Peyer's patch (tissue), 4 donors: ENCODE data around the gene ZNF441. TPM values are rescaled to one million over a fixed set of nuclear protein-coding genes. Genes with fewer than 3 reads are reported as not detected.

Source experiments
- DNase-seq, 3 donors: peaks; one replicate each; pipeline ENCODE4 v3.0.0-alpha.2; 2017 to 2019
- H3K27ac ChIP-seq, 4 donors: fragments of 200-600 bp; sonication (generic); one replicate each; pipeline ENCODE4 v1.5.1; 2016 to 2019
- H3K27me3 ChIP-seq, 2 donors: fragments of 200-600 bp; sonication (generic); one replicate each; pipeline ENCODE4 v1.5.1; 2019
- H3K36me3 ChIP-seq, 3 donors: fragments of 200-600 bp; sonication (generic); one replicate each; pipeline ENCODE4 v1.5.1; 2016 to 2019
- H3K4me1 ChIP-seq, 4 donors: fragments of 200-600 bp; sonication (generic); one replicate each; pipeline ENCODE4 v1.5.1; 2016 to 2019
- H3K4me3 ChIP-seq, 4 donors: fragments of 200-600 bp; sonication (generic); 1 replicate in 3 of 4; 2 replicates in 1 of 4; pipeline ENCODE4 v1.5.1; 2016 to 2019; ENCODE audit warnings: mild to moderate bottlenecking in 1 of 4
- H3K9me3 ChIP-seq, 4 donors: fragments of 200-600 bp; sonication (generic); one replicate each; pipeline ENCODE4 v1.5.1; 2016 to 2019; ENCODE audit warnings: mild to moderate bottlenecking in 1 of 4
- POLR2A ChIP-seq, 2 donors: fragments of 450-650 bp; IDR thresholded peaks; one replicate each; pipeline ENCODE4 v1.5.1; 2017; ENCODE audit warnings: antibody characterized with exemption in 2 of 2, mild to moderate bottlenecking in 2 of 2, moderate library complexity in 2 of 2
- total RNA-seq, 4 donors: library from RNA; depleted of rRNA; stranded (reverse); fragments of >200 nt; gene quantifications; one replicate each; pipeline ENCODE4 v1.1.0, GENCODE V29; 2016
- TF ChIP-seq, protein P1 (sequence below), 6 experiments: fragments of 450-650 bp in 4 of 6; fragments of 200-600 bp in 2 of 6; sonication (generic) in 1 of 6; IDR thresholded peaks; one replicate each; pipeline ENCODE4 v1.5.1; 2017 to 2019; ENCODE audit warnings: antibody characterized with exemption in 6 of 6, mild to moderate bottlenecking in 3 of 6, moderate library complexity in 1 of 6

The ZNF441 gene
- total RNA-seq, 4 donors from 2014 or later = 6.8 to 37.1 (median 12.5) TPM

DNA sequence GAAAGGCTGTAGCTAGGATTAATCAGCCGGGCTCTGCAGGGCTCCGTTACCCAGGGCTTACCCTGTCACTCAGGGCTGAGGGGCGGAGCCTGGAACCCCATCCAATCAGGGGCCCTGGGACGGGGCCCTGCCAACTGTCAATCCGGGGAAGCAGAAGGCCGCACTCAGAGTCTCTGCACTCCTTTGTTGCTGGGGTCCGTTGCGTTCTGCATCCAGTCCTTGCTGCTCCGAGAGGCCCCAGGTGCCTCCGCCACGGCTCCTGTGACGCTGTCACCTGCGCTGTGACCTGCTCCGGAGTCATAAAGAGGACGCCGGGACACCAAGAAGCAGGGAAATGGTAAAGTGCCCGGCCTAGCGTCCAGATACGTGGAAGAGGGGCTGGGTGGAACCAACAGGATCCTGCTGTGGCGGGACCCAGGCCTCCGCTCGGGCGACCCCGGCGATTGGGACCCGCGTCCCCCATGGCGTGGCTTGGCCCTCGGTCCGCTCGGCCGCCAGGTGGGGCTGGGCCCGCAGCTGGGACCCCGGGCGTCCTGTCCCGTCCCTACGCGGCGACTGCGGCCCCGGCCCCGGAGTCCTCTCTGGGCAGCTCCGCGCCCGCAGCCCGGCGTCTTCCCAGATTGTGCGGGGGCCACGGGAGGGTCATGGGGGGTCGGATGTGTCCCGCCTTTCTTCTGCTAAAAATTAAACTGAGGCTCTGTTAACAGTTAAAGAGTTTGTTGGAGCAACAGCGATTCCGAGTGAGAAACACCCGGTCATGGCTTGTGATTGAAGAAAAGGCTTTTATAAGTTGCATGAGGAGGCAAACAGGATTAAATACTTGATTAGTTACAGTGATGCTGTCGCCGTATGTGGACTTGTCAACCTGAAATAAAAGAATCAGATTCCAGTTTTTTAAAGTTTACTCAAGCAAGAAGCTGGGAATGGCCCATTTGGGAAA, 31.9 kb downstream of the ZNF441 start, which contains the start of gene ZNF491:
Gene ZNF491, plus strand, starts transcription at position 133 of the 940 bp plus-strand sequence. CDS start 7,431 bp downstream, outside the sequence.
- no peaks in the 10 kb centered on the region for H3K27me3 ChIP-seq
- peak within 1 kb of the TSS; percentile 57 to 74 (median 65) for H3K4me3 ChIP-seq
- H3K27ac ChIP-seq = peak within 1 kb of the TSS; percentile 61 to 82 (median 78)
- DNase-seq = peak; percentile 94 to 97 (median 96)
- no peaks in the 10 kb centered on the region for H3K36me3 ChIP-seq
- TF ChIP-seq POLR2A (IDR thresholded peaks at IDR 0.05) = peak; percentile 31 to 58
- TF ChIP-seq, protein P1, sequence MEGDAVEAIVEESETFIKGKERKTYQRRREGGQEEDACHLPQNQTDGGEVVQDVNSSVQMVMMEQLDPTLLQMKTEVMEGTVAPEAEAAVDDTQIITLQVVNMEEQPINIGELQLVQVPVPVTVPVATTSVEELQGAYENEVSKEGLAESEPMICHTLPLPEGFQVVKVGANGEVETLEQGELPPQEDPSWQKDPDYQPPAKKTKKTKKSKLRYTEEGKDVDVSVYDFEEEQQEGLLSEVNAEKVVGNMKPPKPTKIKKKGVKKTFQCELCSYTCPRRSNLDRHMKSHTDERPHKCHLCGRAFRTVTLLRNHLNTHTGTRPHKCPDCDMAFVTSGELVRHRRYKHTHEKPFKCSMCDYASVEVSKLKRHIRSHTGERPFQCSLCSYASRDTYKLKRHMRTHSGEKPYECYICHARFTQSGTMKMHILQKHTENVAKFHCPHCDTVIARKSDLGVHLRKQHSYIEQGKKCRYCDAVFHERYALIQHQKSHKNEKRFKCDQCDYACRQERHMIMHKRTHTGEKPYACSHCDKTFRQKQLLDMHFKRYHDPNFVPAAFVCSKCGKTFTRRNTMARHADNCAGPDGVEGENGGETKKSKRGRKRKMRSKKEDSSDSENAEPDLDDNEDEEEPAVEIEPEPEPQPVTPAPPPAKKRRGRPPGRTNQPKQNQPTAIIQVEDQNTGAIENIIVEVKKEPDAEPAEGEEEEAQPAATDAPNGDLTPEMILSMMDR (IDR thresholded peaks at IDR 0.05) = peak in 4 of 6 experiments; percentile 6 to 39 (median 30)
- H3K4me1 ChIP-seq = peaks cover 0 to 18% (median 2%) of the 10 kb centered on the region in 4 donors
- no peaks in the 10 kb centered on the region for H3K9me3 ChIP-seq

DNA sequence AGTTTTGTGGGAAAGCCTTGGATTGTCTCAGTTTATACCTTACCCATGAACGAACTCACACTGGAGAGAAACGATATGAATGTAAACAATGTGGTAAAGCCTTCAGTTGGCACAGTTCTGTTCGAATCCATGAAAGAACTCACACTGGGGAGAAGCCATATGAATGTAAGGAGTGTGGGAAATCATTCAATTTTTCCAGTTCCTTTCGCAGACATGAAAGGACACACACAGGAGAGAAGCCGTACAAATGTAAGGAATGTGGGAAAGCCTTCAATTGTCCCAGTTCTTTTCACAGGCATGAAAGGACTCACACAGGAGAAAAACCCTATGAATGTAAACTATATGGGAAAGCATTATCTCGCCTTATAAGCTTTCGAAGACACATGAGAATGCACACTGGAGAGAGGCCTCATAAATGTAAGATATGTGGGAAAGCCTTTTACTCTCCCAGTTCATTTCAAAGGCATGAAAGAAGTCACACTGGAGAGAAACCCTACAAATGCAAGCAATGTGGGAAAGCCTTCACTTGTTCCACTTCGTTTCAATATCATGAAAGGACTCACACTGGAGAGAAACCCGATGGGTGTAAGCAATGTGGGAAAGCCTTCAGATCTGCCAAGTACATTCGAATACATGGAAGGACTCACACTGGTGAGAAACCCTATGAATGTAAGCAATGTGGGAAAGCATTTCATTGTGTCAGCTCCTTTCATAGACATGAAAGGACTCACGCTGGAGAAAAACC, 39.7 kb downstream of the ZNF441 start:
- no peak for DNase-seq
- peaks cover 0 to 28% (median 7%) of the 10 kb centered on the region in 4 donors for H3K9me3 ChIP-seq
- no peaks in the 10 kb centered on the region for H3K27me3 ChIP-seq
- no peak for TF ChIP-seq POLR2A (IDR thresholded peaks at IDR 0.05)
- TF ChIP-seq, protein P1 (IDR thresholded peaks at IDR 0.05) = no peak
- H3K36me3 ChIP-seq = peaks cover 0 to 20% (median 0%) of the 10 kb centered on the region in 3 donors
- no peaks in the 10 kb centered on the region for H3K4me1 ChIP-seq
- no peak overlapping the region for H3K4me3 ChIP-seq
- H3K27ac ChIP-seq = no peak overlapping the region

DNA sequence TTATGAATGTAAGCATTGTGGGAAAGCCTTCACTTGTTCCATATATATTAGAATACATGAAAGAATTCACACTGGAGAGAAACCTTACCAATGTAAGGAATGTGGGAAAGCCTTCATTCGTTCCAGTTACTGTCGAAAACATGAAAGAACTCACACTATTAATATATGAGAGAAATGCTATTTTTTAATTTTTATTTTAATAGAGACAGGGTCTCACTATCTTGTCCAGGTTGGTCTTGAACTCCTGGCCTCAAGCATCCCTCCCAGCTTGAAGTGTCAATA, 40.2 kb downstream of the ZNF441 start:
- no peak overlapping the region for H3K4me3 ChIP-seq
- no peak overlapping the region for H3K27ac ChIP-seq
- H3K9me3 ChIP-seq = peaks cover 0 to 28% (median 7%) of the 10 kb centered on the region in 4 donors
- DNase-seq = no peak
- peaks cover 0 to 20% (median 0%) of the 10 kb centered on the region in 3 donors for H3K36me3 ChIP-seq
- TF ChIP-seq, protein P1 (IDR thresholded peaks at IDR 0.05) = no peak
- H3K27me3 ChIP-seq = no peaks in the 10 kb centered on the region
- H3K4me1 ChIP-seq = no peaks in the 10 kb centered on the region

- no peak for DNase-seq
- Histone ChIP-seq H3K27ac (peak overlapping the region; percentile 73 to 98 (median 92)), H3K27me3 (no peaks in the 10 kb centered on the region), H3K9me3 (no peaks in the 10 kb centered on the region), H3K4me1 (peaks cover 0 to 7% (median 5%) of the 10 kb centered on the region in 4 donors), H3K36me3 (peaks cover 0 to 21% (median 0%) of the 10 kb centered on the region in 3 donors), H3K4me3 (peak overlapping the region; percentile 62 to 96 (median 87))
- TF ChIP-seq, protein P1 (IDR thresholded peaks at IDR 0.05) = no peak
Measured at GRCh38 chr19:11813703-11814028, 46.9 kb downstream of the ZNF441 start.

DNA sequence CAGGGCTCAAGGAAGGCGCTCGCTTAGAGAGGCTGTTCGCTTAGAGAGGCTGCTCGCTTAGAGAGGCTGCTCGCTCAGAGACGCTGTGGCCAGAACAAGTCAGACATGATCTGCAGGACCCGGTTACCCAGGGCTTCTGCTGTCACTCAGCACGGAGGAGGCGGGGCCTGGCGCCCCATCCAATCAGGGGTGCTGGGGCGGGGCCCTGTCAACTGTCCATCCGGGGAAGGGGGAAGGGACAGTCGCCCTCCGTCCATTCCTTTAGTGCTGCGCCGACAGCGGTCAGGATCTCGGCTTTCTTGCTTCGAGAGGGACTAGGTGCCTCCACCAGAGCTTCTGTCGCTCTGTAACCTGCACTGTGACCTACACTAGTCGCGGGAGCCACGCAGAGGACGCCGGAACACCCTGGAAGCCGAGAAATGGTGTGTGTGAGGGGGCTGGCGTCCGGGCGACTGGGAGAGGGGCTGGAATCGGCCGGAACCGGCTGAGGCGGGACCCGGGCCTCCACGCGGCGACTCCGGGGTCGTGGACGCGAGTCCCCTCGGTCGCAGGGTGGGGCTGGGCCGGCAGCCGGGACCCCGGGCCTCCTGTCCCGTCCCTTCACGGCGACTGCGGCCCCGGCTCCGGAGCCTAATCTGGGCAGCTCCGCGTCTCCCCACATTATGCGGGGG, 47.4 kb downstream of the ZNF441 start, which contains the start of gene ZNF440:
Gene ZNF440, plus strand, starts transcription at position 245 of the 671 bp plus-strand sequence. Its CDS starts 175 bp downstream, at position 420.
- peaks cover 0 to 26% (median 0%) of the 10 kb centered on the region in 3 donors for H3K36me3 ChIP-seq
- H3K4me1 ChIP-seq = peaks cover 0 to 7% (median 5%) of the 10 kb centered on the region in 4 donors
- H3K27ac ChIP-seq = peak within 1 kb of the TSS; percentile 73 to 98 (median 92)
- H3K27me3 ChIP-seq = no peaks in the 10 kb centered on the region
- peak; percentile 96 to 98 (median 98) for DNase-seq
- H3K4me3 ChIP-seq = peak within 1 kb of the TSS; percentile 62 to 96 (median 87)
- TF ChIP-seq POLR2A (IDR thresholded peaks at IDR 0.05) = peak; percentile 86 to 94
- TF ChIP-seq, protein P1 (IDR thresholded peaks at IDR 0.05) = no peak
- H3K9me3 ChIP-seq = no peaks in the 10 kb centered on the region
